ENCODE data around the gene SPDYE3.
A peak's percentile ranks its signal among the peaks of the same experiment; 100 is the strongest.
"Not testable (repeated sequence)": the region's sequence is repeated elsewhere in the genome, so short reads cannot be mapped to it uniquely, and the experiment has no call there.

The SPDYE3 gene

GRCh38 chr7:100352984-100353684 lies 45.6 kb downstream of the SPDYE3 start:
- DNase-seq = no peak

GRCh38 chr7:100353685-100354330 lies 46.3 kb downstream of the SPDYE3 start:
- DNase-seq = peak; percentile 48

- DNase-seq = no peak
These were observed 49.0 kb downstream of the SPDYE3 start for GRCh38 chr7:100356416-100357068.

GRCh38 chr7:100357131-100357561 lies 49.6 kb downstream of the SPDYE3 start:
- DNase-seq = no peak

- no peak for DNase-seq
These were observed 50.7 kb downstream of the SPDYE3 start, which contains the start of gene PILRB for GRCh38 chr7:100358027-100358856. Gene PILRB (plus strand): TSS chr7:100358117. CDS start chr7:100358303, 186 bp downstream.

- DNase-seq = no peak
These were observed 51.3 kb downstream of the SPDYE3 start for GRCh38 chr7:100358857-100359212.

DNA sequence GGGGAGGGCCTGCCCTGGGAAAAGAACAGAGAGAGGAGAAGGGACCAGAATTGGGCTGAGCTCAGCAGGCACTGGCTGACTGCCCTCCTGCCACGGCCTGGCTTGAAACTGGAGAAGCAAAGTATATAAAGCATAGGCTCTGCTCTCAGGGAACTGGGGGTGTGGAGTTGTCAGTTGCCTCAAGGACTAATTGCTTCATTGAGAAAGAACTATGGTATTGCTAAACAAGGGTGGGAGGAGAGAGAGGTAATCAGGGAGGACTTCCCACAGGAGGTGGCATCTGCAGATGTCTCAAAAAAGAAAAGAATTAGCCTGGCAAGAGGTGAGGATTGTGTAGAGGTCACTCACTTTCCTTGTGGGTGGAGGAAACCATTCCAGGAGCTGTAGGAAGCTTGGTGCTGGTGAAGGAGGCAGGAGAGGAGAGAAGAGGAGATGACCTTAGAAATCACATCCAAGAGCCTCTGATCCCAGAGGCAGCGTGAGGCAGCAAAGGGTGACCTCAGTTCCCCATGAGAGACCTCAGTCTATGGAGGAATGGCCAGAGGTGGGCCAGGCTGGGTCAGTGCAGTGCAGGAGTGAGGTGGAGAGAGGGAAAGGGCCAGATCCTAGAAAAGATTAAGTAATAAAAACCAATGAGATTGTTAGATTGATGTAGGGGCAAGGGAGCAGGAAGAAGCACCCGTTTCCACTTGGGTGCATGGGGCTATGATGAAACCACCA lies 52.8 kb downstream of the SPDYE3 start:
- DNase-seq = no peak

DNA sequence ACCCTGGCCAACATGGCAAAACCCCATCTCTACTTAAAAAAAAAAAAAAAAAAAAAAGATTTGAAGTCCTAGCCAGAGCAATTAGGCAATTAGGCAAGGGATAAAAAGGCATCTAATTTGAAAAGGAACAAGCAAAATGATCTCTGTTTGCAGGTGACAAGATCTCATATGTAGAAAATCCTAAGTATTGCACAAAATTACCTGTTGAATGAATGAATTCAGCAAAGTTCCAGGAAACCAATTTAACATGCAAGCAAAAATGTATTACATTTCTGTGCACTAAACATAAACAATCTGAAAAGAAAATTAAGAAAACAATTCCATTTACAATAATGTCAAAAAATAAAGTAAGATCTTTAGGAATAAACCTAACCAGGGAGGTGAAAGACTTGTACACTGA lies 55.6 kb downstream of the SPDYE3 start:
- no peak for DNase-seq

DNA sequence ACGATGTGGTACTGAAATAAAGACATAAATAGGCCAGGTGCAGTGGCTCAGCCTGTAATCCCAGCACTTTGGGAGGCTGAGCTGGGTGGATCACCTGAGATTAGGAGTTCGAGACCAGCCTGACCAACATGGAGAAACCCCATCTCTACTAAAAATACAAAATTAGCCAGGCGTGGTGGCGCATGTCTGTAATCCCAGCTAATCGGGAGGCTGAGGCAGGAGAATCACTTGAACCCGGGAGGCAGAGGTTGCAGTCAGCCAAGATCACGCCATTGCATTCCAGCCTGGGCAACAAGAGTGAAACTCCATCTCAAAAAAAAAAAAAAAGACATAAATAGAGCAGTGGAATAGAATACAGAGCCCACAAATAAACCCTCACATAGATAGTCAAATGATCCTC lies 56.3 kb downstream of the SPDYE3 start:
- DNase-seq = not testable (repeated sequence)

DNA sequence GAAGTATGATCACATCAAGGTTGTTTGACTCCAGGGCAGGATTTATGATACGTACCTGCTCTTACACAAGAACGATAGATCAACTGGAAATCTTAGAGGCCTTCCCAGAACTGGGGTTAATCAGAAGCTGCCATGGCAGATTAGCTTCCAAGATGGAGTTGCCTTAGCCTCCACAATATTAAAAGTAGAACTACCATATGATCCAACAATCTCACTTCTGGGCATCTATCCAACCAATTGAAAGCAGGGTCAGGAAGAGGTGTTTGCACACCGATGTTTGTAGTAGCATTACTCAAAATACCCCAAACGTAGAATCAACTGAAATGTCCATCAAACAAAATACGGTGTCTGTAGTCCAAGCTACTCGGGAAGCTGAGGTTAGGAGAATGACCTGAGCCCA lies 57.0 kb downstream of the SPDYE3 start:
- no peak for DNase-seq

GRCh38 chr7:100365998-100366367 lies 58.5 kb downstream of the SPDYE3 start:
- DNase-seq = not testable (repeated sequence)

GRCh38 chr7:100366411-100367250 lies 59.1 kb downstream of the SPDYE3 start:
- peak; percentile 27 for DNase-seq

GRCh38 chr7:100367251-100367620 lies 59.7 kb downstream of the SPDYE3 start:
- no peak for DNase-seq

DNA sequence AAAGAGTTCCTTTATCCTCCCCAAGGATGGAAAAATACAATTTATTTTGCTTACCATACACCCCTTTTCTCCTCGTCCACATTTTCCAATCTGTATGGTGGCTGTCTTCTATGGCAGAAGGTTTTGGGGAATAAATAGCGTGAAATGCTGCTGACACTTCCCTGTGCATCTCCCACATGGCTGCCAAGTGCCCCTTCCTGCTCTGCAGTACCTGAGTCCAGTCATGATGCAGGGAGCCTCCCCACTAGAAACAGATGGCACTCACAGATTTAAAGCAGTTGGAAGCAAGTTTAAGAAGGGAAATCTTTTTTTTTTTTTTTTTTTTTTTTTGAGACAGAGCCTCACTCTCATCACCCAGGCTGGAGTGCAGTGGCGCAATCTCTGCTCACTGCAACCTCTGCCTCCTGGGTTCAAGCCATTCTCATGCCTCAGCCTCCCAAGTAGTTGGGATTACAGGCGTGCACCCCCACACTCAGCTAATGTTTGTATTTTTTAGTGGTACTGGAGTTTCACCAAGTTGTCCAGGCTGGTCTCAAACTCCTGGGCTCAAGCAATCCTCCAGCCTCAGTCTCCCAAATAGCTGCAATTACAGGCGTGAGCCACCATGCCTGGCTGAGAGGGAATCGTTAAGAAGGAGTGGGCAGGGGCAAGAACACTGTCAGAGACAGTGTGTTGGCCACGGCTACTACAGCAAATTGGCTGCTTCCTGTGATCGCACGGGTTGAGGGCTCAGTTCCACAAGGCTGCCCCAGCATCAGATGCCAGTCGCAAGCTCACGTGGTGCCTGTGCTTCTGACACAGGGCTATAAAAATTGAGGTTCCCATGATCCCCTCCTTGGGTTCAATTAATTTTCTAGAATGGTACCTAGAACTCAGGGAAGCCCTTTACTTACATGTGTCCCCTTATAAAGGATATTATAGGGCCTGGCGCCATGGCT lies 60.4 kb downstream of the SPDYE3 start:
- DNase-seq = no peak

DNA sequence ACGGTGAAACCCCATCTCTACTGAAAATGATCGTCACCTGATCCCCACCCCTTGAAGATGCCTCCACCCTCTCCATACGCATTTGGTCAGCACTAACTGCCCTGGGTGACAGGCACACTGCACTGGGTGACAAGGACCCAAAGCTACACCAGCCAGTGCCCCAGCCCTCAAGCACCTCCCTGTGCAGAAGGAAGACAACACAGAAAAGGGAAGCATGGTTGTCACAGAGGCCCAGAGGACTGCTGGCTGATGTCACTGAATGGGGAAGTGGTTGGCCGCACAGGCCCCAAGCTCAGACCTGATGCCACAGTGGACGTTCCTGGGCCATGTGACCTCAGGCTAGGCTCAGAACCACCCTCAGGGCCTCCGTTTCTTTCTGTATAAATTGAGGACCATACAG lies 61.6 kb downstream of the SPDYE3 start:
- no peak for DNase-seq

DNA sequence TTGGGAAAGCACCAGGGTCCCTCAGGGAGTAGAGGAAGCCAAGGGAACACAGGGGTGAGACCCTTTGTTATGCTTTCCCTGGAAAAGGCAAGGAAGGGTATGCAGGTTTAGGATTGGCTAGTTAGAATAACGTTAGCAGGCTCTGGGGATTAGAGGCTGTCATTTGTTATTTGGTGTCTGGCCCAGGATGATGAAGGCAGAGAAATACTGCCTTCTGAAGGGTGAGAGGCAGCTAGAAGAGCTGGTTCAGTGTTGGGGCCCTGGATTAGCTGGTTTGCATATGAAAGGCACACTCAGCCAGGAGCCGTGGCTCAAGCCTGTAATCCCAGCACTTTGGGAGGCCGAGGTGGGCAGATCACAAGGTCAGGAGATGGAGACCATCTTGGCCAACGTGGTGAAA lies 62.8 kb downstream of the SPDYE3 start:
- DNase-seq = no peak

DNA sequence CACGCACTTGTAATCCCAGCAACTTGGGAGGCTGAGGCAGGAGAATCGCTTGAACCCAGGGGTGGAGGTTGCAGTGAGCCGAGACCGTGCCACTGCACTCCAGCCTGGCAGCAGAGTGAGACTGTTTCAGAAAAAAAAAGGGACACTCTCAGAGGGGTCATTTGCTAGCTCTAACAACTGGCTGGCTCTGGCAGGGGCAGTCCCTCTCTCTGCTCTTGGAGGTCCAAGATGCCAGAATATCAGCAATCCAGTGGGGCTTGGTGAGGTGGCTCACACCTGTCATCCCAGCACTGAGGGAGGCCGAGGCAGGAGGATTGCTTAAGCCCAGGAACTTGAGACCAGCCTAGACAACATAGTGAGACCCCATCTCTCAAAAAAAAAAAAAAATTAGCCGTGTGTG lies 63.2 kb downstream of the SPDYE3 start:
- DNase-seq = no peak

- DNase-seq = no peak
These were observed 64.2 kb downstream of the SPDYE3 start for GRCh38 chr7:100371561-100372171.

Data from stimulated activated CD4-positive, alpha-beta T cell treated with anti-CD3 and anti-CD28 coated beads, Interleukin-4, amount 100 ng/mL, for 24 hours (primary cell).